GM18511 (cell line): ENCODE results near the gene FOXE1.

Source experiments
- ATAC-seq: cut with Tn5 transposase; IDR thresholded peaks from one replicate; pipeline ENCODE4 v1.9.1; 2021; ENCODE audit warnings: mild to moderate bottlenecking, moderate library complexity; ENCODE audit not compliant: unreplicated experiment

The FOXE1 gene

DNA sequence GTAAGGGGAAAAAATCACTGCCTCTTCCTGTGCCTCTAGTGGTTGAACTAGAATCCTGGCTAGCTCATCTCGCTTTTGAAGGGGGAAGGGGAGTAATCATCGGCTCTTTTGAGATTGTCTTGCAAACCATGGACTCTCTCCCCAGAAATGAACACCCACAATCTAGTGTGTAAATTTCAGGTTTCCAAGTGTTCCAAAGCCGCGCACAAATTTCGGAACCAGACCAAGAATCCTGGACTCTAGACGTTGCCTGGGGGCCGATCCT lies 4.9 kb upstream of the FOXE1 start:
- no peak for ATAC-seq

DNA sequence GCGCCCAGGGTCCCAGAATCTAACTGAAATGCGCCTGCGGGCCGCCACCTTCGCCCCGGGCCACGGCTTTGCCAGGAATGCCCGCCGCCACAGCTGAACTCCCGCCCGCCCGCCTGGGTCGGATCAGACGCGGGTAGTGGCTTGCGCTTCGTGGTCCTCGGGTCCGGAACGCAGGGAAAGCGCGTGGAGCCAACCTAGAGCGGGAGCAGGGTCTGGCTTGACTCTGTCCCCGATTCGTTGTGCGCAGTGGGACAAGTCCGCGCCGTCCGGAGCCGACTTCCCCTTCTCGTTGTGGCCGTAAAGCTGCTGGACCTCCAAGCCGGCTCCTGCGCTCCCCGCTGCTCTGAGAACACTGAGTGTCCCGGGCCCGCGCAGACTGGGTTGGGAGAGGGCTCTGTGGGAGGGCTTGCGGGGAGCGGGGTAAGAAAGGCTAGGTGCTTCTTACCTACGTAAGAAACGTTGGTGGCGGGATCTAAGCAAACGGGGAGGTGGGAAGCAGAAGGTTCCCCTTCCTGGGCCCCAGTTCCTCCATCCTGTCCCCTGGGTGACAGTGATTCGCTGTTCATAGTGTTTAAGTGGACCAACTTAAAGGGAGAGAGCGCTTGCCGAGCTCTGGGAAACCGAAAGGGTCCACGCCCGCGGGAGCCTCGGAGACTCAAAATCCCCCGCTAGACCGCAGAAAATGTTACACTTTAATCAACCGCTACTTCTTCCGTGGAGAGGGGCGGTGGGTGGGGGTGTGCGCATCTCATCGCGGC lies 4.4 kb upstream of the FOXE1 start:
- no peak for ATAC-seq

DNA sequence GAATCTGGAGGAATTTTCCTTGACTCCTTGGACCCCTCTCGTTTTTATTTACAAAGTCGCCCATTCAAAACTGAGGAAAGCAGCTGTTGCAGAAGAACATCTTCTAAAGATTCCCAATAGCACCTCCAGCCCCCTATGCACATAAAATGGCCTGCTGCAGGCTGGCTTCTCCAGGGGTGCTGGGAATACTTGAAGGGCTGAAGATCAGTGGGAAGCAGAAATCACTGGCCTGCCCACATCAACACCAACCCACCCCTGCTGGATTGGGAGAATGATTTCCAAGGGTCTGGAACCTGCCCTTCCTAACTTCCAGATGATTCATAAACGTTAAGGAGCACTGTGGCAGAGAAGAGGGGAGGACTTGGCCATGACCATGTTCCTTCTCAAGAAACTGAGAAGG lies 3.0 kb upstream of the FOXE1 start:
- no peak for ATAC-seq

DNA sequence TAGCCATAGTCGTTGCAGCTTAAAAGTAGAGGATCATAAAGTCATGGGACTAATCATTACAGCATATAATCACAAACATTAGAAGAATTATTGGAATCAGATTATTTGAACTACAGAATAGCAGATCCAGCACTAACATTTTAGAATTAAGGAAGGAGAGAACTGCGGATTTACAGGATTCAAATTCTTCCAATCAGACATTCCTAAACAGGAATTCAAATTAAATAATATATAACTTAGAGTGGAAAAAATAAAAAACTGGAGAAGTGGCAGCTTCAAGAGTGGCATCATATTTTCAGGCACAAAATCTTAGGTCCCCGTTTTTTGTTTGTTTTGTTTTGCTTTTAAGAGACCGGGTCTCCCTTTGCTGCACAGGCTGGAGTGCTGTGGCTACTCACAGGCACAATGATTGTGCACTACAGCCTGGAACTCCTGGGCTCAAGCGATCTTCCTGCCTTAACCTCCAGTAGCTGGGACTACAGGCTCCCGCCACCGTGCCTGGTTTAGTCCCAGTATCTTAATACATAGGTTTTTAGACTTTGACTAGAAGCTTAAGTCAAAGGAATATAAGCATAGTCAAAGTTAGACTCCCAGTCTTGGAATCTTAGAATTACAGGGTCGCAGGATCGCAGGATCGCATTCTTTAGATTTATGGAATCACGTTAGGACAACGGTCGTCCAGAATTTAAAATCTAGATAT lies 2.1 kb upstream of the FOXE1 start:
- no peak for ATAC-seq

DNA sequence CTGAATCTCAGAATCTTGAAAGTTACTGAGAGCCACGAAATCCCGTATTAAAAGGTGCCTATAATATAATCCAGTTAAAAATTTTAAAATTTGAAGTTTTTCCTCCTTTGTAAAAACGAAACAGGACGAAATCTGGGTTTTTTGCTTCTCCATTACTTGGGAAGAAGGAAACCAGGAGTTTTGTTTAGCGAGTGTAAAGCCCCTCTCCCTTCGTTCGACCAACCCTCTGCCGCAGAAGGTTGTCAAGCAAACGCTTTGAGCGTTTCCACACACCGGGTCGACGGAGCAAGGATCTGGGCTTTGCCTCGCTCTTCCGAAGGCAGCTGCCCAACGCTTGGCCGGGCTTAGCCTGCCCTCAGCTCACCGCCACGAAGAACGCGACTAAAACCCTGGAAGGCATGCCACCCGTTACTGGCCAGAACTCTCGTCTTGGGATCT lies 1.6 kb upstream of the FOXE1 start:
- ATAC-seq: no peak

DNA sequence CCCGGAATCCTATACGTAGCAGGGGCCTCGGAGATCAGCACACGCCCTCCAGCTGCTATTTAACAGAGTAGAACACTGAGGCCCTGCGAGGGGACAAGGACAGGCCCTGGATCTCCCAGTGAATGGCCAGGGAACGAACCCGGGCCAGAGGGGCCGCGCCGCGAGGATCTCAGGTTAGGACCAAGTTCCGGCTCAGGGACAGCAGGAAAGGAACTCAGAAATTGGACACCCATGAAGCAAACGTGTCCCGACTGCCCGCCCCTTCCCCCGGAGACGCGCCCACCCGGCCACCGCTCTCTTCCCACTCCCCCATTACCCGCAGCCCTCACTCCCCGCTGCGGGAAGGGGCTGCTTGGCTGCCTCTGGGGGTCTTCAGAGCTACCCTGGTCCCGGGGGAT lies 1.0 kb upstream of the FOXE1 start:
- ATAC-seq: no peak

DNA sequence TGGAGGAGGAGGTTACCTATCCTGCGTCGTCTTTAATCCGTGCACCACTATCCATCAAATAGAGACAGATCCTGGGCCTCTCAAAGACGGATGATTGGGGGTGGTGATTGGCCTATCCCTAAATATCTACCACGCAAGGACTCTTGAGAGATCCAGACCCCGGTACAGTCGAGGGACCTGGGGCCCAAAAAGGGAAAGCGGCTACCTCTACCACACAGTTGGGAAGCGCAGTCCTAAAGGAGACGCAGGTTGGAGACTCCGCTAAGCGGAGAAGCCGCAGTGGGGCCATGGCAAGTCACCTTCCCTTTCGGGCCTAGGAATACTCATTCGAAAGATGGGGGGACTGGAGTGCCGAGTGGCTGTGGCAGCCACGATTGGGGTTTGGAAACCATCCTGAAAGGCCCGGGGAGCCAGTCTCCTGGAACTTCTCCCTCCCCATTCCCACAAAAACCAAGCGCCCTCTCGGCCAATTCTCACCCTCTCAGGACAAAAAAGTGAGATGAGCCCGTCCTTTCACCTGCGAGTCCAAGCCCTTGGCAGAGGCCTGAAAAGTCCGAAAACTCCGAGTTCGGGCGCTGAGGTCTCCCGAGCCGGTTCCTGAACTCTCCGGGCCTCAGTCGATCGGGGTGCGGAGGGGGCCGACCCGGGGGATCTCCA lies 499 bp upstream of the FOXE1 start:
- ATAC-seq: no peak

DNA sequence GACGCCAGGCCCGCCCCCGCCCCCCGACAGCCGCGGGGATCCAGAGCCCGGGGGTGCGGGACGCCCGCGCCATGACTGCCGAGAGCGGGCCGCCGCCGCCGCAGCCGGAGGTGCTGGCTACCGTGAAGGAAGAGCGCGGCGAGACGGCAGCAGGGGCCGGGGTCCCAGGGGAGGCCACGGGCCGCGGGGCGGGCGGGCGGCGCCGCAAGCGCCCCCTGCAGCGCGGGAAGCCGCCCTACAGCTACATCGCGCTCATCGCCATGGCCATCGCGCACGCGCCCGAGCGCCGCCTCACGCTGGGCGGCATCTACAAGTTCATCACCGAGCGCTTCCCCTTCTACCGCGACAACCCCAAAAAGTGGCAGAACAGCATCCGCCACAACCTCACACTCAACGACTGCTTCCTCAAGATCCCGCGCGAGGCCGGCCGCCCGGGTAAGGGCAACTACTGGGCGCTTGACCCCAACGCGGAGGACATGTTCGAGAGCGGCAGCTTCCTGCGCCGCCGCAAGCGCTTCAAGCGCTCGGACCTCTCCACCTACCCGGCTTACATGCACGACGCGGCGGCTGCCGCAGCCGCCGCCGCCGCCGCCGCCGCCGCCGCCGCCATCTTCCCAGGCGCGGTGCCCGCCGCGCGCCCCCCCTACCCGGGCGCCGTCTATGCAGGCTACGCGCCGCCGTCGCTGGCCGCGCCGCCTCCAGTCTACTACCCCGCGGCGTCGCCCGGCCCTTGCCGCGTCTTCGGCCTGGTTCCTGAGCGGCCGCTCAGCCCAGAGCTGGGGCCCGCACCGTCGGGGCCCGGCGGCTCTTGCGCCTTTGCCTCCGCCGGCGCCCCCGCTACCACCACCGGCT lies 1.0 kb downstream of the FOXE1 start:
- ATAC-seq: no peak

DNA sequence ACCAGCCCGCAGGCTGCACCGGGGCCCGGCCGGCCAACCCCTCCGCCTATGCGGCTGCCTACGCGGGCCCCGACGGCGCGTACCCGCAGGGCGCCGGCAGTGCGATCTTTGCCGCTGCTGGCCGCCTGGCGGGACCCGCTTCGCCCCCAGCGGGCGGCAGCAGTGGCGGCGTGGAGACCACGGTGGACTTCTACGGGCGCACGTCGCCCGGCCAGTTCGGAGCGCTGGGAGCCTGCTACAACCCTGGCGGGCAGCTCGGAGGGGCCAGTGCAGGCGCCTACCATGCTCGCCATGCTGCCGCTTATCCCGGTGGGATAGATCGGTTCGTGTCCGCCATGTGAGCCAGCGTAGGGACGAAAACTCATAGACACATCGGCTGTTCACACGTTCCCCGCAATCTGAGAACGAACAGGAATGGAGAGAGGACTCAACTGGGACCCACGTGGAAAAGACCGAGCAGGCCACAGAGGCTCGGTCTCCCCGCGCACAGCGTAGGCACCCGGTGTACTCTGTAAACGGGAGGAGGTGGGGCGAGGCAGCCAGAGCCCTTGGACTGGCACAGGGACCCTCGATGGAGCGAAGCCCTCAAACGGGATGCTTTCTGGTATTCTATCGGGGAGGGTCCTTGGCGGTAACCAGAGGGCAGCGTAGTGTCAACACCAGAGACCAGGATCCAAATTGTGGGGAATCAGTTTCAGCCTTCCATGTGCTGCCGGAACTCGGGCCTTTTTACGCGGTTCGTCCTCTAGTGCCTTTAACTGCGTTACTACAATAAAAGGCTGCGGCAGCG lies 1.9 kb downstream of the FOXE1 start:
- ATAC-seq: no peak

DNA sequence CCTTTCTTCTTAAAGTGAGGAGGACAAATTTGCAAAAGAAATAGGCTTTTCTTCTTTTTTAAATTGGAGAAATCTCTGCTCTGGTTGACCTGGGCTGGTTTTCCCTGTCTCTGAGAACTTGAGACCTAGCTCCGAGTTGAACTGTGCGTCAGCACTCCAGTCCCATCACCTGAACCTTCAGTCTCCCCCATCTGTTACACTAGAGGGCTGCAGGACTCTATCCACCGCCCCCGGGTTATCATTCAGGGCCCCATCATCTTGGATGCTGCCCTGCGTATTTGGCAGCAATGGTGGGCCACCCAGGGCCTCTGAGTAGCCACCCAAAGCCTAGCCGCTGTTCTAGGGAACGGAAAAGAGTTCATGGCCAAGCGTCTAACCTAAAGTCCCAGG lies 2.5 kb downstream of the FOXE1 start:
- no peak for ATAC-seq

DNA sequence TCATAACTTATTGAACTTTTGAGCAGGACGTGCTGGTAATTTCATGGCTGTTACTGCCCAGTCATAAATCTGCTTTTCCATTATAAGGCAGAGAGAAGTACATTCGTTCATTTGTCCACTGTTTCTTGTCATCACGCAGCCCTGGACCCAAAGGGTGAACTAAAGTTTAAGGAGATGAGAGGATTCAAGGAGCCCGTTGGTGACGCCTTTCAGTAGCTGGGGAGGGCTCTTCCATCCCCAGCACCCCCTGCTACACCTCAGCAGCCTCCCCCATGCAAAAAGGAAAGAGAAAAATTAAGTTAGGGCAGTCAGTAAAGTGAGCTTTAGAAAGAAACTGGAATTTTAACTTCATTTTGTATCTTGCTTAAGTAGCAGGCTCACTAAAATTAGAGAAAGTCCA lies 2.9 kb downstream of the FOXE1 start:
- ATAC-seq: no peak

DNA sequence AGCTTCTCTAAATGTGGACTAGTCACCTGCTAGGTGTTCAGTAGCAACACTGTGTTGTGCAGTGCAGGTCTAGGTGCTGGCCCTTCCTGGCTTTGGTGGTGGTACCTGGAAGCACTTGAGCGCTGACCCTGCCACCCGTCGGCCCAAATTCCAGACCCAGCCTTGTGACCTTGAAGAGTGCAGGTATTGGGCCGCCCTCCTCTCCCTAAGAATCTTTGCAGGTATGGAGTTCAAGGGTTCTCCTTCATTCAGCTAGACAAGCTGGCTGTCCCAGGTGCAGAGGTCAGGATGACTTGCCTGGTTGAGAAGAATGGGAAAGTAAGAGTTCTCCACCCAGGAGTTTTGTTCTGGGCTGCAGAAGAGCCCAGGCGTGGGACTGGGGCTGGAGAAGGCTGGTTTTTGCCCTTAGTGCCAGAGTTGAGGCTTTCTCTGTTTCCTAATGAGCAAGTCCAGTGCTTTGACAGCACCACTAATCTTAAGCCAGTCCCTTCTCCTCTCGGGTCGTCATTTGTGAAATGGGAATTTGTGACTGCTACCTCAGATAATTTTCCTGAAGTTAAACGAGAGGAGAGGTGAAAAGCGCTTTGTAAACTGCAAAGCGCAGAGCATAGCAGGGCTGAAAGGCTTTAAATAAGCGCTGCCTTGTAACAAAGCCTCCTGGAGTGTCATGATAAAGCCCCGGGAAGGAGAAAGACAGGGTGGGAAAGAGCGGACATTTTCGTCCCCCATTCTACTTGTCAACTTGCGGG lies 4.0 kb downstream of the FOXE1 start:
- no peak for ATAC-seq

DNA sequence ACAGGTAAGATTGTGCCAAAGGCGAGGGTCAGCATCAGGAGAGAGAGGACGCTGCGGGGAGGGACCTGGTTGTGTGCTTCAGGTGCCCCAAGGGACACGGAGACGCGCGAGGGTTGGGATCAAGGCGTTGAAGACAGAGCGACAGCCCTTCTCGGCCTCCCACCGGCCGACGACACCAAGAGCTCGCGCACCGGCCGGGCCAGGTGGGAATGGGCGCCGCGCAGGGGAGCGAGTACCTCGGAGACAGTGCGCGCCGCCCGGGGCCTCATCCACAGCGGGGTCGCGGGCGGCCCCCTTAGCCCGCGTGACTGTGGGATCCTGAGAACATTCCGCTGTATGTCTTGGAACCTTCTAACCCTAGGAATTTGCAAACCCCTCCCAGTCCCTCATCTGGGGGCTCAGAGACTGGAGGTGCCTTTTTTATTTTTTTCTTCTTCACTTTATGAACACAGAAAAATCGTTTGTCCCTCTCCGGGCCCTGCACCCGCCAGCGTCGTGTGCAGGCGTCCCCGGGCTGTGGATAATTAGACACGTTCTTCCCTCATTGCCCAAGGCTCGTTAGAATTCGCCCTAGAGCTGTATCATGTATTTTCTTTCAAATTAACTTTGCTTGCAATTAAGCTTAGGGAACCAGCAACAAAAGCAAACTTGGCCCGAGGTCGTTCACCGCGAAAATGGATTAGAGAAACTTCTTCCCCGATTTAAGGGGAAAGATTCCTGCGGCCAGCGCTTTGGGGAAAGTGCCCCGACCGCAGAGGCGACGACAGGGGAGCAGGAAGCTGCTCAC lies 4.8 kb downstream of the FOXE1 start:
- no peak for ATAC-seq

DNA sequence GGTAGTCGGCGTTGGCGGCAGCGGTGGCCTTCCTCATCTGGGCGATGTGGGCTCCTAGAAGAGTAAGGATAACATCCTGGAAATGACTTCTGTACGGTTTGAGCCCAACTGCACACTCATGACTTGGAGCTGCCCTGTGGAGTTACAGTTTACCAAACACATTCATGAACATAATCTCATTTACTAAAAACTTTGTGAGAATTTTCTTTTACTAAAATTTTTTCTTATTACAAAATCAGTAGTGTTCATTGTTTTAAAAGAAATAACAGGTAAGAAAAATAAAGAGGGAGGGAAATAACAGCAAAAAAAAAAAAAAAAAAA lies 5.3 kb downstream of the FOXE1 start:
- ATAC-seq: no peak

DNA sequence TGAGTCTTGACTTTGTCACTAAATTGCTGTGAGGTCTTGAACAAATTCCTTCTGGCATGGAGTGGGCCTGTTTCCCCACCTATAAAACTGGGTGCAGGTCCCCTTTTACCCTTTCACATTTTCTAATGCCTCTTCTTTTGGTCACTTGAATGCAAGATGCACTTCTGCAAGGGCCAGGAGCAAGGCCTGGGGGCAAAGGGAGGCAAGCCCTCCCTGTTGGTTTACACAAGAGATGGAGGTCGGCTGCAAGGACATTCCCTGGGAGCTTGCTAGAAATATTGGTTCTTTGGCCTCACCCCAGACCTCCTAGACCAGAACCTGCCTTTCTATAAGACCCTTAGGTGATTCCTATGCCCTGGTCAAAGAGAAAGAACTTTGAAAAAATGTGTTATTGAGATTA lies 5.8 kb downstream of the FOXE1 start:
- ATAC-seq: no peak

DNA sequence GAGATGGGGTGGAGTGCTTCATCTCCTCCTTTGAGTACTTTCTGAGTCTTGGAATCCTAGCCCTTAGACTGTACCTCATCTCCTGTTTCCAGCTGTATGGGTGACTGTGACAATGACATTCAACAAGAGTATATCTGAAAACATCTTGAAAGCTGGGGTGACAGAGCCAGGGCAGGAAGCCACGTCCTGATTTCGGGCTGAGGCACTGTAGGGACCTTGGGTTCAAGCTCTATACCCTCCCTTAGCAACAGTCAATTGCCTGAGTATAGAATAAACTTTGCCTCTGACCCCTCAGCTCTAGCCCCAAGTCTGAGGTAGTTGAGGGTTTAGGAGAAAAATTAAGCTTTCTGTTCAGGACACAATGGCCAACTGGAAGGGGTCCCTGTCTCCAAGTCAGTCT lies 6.3 kb downstream of the FOXE1 start:
- ATAC-seq: no peak

DNA sequence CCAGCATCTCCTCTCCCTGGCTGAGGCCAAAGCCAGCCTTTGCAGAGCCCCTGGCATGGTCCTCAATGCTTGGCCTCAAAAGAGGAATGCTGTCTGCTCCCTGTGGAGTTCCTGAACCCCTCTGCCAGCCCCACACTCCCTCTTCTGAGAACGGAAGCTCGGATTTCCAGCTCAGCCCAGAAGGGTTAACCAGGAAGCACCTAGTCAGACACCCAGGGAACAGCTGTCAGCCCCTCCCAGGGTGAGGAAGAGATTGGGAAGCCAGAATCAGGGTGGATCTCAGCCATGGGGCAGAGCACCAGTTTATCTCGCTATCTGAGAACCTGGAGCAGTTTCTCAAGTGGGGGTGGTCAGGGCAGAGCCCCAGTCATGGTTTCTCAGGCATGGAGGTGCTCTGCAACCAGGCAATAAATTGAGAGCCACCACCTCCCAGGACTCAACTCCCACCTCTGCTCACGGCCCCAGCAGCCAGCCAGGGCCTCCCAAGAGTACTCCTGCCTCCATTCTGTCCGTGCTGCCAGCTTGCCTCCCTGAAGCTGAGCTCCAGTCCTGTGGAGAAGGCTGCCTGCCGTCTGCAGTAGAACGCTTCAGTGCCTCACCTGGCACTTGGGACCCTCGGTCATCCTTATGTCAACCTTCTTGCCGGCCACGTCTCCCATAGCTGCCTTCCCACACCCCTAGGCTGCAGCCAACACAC lies 7.6 kb downstream of the FOXE1 start:
- no peak for ATAC-seq

DNA sequence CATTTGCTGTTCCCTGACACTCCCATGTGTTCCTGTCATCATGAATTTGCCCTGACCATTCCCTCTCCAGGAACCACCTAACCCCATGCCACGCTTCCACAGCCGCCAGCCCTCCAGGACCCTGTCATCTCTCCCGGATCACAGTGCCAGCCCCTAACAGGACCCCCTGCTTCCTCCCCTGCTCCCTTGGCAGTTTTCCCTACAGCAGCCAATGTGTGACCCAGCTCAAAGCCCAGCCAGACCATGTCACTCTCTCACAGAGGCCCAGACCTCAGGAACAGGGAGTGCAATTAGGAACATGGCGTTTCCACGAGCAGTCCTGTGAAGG lies 8.1 kb downstream of the FOXE1 start:
- ATAC-seq: no peak

DNA sequence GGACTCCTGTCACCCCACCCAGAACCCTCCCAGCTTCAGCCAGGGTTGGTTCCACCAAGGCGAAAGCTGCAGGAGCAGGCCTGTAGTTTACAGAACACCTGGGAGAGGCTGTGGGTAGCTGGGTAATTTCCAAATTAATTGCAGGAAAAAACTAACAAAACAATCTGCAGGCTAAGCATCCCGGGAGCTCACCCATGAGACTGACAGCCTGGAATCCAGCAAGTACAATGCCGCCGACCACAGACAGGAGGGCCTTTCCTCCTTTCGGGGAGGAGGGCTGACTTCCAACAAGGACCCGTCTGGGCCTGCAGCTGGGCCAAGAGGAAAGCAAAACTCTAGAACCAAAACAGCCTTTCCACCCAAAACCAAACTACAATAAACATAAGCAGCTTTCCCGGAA lies 10.3 kb downstream of the FOXE1 start:
- ATAC-seq: no peak
